Activated naive CD8-positive, alpha-beta T cell treated with anti-CD3 and anti-CD28 coated beads for 36 hours (primary cell): ENCODE results near the gene DAAM1. TPM values are rescaled to one million over a fixed set of nuclear protein-coding genes. Genes with fewer than 3 reads are reported as not detected.

ENCODE experiments used
- DNase-seq: peaks from one replicate; pipeline ENCODE4 v3.0.0; 2021
- H3K27ac Mint-ChIP-seq: one replicate; pipeline ENCODE4 v1.8.0; 2022; ENCODE audit warnings: mild to moderate bottlenecking, moderate library complexity, mixed read lengths
- H3K27me3 Mint-ChIP-seq: one replicate; pipeline ENCODE4 v1.8.0; 2022; ENCODE audit warnings: mild to moderate bottlenecking, mixed read lengths
- H3K36me3 Mint-ChIP-seq: one replicate; pipeline ENCODE4 v1.8.0; 2021; ENCODE audit warnings: mild to moderate bottlenecking, mixed read lengths
- H3K4me1 Mint-ChIP-seq: one replicate; pipeline ENCODE4 v1.8.0; 2021; ENCODE audit warnings: mixed read lengths
- H3K4me3 Mint-ChIP-seq: one replicate; pipeline ENCODE4 v1.8.0; 2022; ENCODE audit warnings: mild to moderate bottlenecking, moderate library complexity, mixed read lengths
- H3K9me3 Mint-ChIP-seq: one replicate; pipeline ENCODE4 v1.8.0; 2022; ENCODE audit warnings: mixed read lengths
- total RNA-seq, 2 experiments: library from RNA; stranded (reverse); gene quantifications; one replicate each; pipeline ENCODE4 v1.2.3, GENCODE V29; 2021

Gene DAAM1
- total RNA-seq, 2 experiments from 2014 or later = 9.2 to 10.5 TPM

DNA sequence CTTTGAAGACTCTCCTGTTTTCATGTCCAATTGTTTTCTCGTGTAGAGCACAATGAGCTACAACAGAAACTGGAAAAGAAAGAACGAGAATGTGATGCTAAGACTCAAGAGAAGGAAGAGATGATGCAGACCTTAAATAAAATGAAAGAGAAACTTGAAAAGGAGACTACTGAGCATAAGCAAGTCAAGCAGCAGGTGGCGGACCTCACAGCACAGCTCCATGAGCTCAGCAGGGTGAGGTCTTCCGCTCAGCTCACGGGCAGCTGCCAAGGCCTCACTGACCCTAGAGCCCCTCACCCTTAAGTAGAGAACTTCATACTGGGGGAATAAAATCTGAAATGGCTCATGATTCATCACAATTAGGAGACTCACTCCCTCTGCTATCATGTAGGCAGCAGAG is 142.0 kb downstream of the DAAM1 start:
- Mint-ChIP-seq H3K9me3 (no peaks in the 10 kb centered on the region), H3K27ac (no peak overlapping the region), H3K27me3 (no peaks in the 10 kb centered on the region), H3K4me3 (no peak overlapping the region), H3K36me3 (peaks cover 15% of the 10 kb centered on the region), H3K4me1 (peaks cover 2% of the 10 kb centered on the region)
- no peak for DNase-seq

DNA sequence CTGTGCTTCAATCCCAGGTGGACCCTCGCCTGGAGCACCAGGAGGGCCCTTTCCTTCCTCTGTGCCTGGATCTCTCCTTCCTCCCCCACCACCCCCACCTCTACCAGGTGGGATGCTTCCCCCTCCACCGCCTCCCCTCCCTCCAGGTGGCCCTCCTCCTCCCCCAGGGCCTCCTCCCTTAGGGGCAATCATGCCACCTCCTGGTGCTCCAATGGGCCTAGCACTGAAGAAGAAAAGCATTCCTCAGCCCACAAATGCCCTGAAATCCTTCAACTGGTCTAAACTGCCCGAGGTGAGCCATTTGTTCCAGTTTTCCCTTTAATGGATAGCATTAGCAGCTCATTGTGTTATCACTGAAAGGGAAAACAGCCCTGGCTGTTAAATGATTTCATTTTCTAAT is 142.8 kb downstream of the DAAM1 start:
- no peak for DNase-seq
- peaks cover 2% of the 10 kb centered on the region for H3K4me1 Mint-ChIP-seq
- no peaks in the 10 kb centered on the region for H3K9me3 Mint-ChIP-seq
- peaks cover 15% of the 10 kb centered on the region for H3K36me3 Mint-ChIP-seq
- no peaks in the 10 kb centered on the region for H3K27me3 Mint-ChIP-seq
- no peak overlapping the region for H3K4me3 Mint-ChIP-seq
- no peak overlapping the region for H3K27ac Mint-ChIP-seq

DNA sequence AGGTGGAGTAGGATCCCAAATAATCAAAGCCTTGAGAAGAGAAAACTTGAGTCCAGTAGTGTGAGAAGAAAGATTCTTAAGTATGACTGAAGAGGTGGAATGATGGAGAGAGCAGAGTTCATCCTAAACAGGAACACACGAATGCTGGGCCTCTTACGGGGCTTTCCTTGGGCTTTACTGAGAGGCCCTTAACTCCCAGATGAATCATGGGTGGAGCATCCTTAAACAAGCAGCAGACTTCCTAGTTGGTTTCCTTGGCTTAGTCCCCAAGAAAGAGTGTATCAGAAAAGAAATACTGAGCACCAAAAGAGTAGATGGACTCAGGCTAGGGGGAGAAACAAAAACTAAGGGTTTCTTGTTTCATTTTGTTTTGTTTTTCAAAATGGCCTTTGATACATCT is 144.3 kb downstream of the DAAM1 start:
- Mint-ChIP-seq H3K4me3 (no peak overlapping the region), H3K4me1 (peaks cover 2% of the 10 kb centered on the region), H3K9me3 (no peaks in the 10 kb centered on the region), H3K27me3 (no peaks in the 10 kb centered on the region), H3K27ac (no peak overlapping the region), H3K36me3 (peaks cover 12% of the 10 kb centered on the region)
- DNase-seq = no peak

- Mint-ChIP-seq H3K9me3 (no peaks in the 10 kb centered on the region), H3K27ac (no peak overlapping the region), H3K4me1 (peaks cover 2% of the 10 kb centered on the region)
Measured at GRCh38 chr14:59333235-59333634, 144.8 kb downstream of the DAAM1 start.

DNA sequence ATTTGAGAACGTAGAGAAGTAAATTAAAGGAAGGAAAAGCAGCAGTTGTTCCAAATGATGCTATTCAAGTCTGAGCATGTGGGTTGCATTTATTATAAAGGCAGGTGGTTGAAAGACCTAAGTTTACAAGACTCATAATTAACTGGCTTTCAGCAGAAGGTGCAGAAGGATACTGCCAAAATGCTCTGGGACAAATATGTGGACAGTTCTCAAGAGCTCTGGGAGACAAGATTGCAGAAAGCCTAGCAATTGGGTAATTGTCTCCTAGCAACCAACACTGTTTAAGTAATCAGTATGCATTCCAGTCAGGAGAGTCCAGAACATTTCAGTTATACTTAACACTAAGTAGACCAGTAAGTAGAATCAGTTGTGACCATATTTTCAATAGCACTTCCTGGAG is 145.2 kb downstream of the DAAM1 start:
- Mint-ChIP-seq H3K4me1 (peaks cover 2% of the 10 kb centered on the region), H3K27me3 (no peaks in the 10 kb centered on the region), H3K9me3 (no peaks in the 10 kb centered on the region), H3K36me3 (peaks cover 12% of the 10 kb centered on the region), H3K27ac (no peak overlapping the region), H3K4me3 (no peak overlapping the region)
- no peak for DNase-seq

More at GRCh38 chr14:59333235-59333634, 144.8 kb downstream of the DAAM1 start:
- DNase-seq = no peak
- Mint-ChIP-seq H3K27me3 (no peaks in the 10 kb centered on the region), H3K36me3 (peaks cover 12% of the 10 kb centered on the region), H3K4me3 (no peak overlapping the region)

GRCh38 chr14:59334253-59334652 is 145.8 kb downstream of the DAAM1 start:
- no peaks in the 10 kb centered on the region for H3K9me3 Mint-ChIP-seq
- H3K27me3 Mint-ChIP-seq = no peaks in the 10 kb centered on the region
- no peak overlapping the region for H3K27ac Mint-ChIP-seq
- DNase-seq = no peak
- peaks cover 12% of the 10 kb centered on the region for H3K36me3 Mint-ChIP-seq
- H3K4me1 Mint-ChIP-seq = peaks cover 2% of the 10 kb centered on the region
- H3K4me3 Mint-ChIP-seq = no peak overlapping the region

DNA sequence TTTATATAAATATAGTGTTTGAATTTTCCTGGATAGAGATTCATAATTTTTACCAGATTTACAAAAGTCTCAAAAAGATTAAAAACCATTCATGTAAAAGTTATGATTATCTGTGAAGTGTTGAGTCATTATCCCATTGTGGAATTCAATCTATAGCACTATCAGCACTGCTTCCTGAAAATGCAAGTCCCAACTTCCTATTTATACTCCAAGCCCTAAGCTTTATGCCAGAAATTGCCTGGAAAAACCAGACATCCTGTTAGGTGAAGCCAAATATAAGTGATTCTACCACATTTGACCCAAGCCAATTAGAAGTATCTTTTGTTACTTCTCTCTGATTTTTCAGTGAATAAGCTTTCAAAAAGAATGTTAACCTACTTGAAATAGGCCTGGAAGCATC is 147.6 kb downstream of the DAAM1 start:
- DNase-seq = no peak
- Mint-ChIP-seq H3K4me3 (no peak overlapping the region), H3K36me3 (peaks cover 9% of the 10 kb centered on the region), H3K27ac (no peak overlapping the region), H3K9me3 (no peaks in the 10 kb centered on the region), H3K4me1 (no peaks in the 10 kb centered on the region), H3K27me3 (no peaks in the 10 kb centered on the region)

GRCh38 chr14:59336706-59337105 is 148.2 kb downstream of the DAAM1 start:
- DNase-seq = no peak
- Mint-ChIP-seq H3K4me3 (no peak overlapping the region), H3K9me3 (no peaks in the 10 kb centered on the region), H3K27ac (no peak overlapping the region), H3K36me3 (peaks cover 9% of the 10 kb centered on the region), H3K4me1 (no peaks in the 10 kb centered on the region), H3K27me3 (no peaks in the 10 kb centered on the region)

DNA sequence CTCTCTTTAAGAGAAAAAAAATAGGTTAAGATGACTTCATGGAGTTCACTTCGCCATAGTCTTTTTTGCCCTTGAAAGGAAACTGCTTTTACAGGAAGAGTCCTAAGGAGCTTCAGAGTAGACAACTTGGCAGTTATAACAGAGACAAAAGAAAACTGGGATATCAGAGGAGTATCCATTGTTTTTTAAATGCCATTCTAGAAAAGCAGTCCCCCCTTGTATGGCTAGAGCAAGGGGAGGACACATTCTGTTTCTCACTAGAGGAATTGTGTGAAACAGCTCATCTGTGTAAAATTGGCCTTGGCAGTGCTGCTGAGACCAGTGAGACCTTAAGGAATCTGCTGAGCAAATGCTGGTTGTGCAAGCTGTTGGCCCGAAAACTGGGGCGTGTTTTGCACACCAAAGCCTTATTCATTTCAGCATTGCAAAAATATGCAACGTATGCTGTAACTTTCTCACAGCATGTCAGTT is 148.7 kb downstream of the DAAM1 start:
- Mint-ChIP-seq H3K27me3 (no peaks in the 10 kb centered on the region), H3K9me3 (no peaks in the 10 kb centered on the region), H3K4me3 (no peak overlapping the region), H3K27ac (no peak overlapping the region), H3K4me1 (no peaks in the 10 kb centered on the region), H3K36me3 (peaks cover 4% of the 10 kb centered on the region)
- no peak for DNase-seq

- no peak for DNase-seq
- Mint-ChIP-seq H3K27ac (no peak overlapping the region), H3K27me3 (no peaks in the 10 kb centered on the region), H3K4me3 (no peak overlapping the region), H3K9me3 (no peaks in the 10 kb centered on the region), H3K4me1 (no peaks in the 10 kb centered on the region), H3K36me3 (no peaks in the 10 kb centered on the region)
Measured at GRCh38 chr14:59338761-59339160, 150.3 kb downstream of the DAAM1 start.

DNA sequence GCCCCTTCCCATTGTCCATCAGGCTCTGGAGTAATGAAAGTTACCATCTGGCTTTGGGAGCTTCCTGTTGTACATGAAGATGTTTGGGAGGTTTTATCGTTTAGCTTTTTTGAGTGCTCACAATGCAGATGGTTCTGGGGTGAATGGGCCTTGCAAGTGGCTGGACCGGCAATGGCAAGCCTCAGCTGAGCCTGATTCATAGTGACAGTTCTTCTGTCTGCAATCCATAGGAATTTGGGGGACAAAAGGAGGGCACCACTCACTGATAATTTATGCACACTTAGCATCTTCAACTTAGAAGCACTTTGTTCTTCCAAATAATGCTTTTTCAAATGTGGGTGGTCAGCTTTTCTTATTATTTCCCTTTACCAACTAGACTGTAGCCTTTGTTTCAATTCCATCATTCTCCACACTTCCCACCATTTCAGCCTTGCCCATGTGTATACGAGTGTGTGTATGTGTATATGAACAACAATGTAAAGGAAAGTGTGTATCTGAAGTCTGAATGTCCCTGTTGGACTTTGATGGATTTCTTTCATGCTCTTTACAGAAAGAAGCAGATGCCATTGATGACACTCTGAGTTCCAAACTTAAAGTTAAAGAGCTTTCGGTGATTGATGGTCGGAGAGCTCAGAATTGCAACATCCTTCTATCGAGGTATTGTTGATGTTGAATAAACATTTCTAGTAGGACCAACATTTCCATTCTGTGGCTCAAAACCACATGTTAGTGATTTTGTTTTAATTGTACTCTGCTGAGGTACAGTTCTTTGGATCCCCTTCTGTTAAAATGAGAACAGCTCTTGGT is 151.3 kb downstream of the DAAM1 start:
- no peaks in the 10 kb centered on the region for H3K4me1 Mint-ChIP-seq
- H3K36me3 Mint-ChIP-seq = no peaks in the 10 kb centered on the region
- H3K27ac Mint-ChIP-seq = no peak overlapping the region
- H3K4me3 Mint-ChIP-seq = no peak overlapping the region
- H3K9me3 Mint-ChIP-seq = no peaks in the 10 kb centered on the region
- no peak for DNase-seq
- no peaks in the 10 kb centered on the region for H3K27me3 Mint-ChIP-seq

- Mint-ChIP-seq H3K9me3 (no peaks in the 10 kb centered on the region), H3K36me3 (no peaks in the 10 kb centered on the region)
Measured at GRCh38 chr14:59341858-59342477, 153.5 kb downstream of the DAAM1 start.

GRCh38 chr14:59342516-59343484 is 154.3 kb downstream of the DAAM1 start:
- no peaks in the 10 kb centered on the region for H3K27me3 Mint-ChIP-seq
- no peaks in the 10 kb centered on the region for H3K4me1 Mint-ChIP-seq
- H3K27ac Mint-ChIP-seq = no peak overlapping the region
- no peak overlapping the region for H3K4me3 Mint-ChIP-seq
- H3K36me3 Mint-ChIP-seq = no peaks in the 10 kb centered on the region
- H3K9me3 Mint-ChIP-seq = no peaks in the 10 kb centered on the region
- no peak for DNase-seq

More at GRCh38 chr14:59341858-59342477, 153.5 kb downstream of the DAAM1 start:
- no peaks in the 10 kb centered on the region for H3K27me3 Mint-ChIP-seq
- H3K27ac Mint-ChIP-seq = no peak overlapping the region
- H3K4me1 Mint-ChIP-seq = no peaks in the 10 kb centered on the region
- no peak for DNase-seq
- H3K4me3 Mint-ChIP-seq = no peak overlapping the region

DNA sequence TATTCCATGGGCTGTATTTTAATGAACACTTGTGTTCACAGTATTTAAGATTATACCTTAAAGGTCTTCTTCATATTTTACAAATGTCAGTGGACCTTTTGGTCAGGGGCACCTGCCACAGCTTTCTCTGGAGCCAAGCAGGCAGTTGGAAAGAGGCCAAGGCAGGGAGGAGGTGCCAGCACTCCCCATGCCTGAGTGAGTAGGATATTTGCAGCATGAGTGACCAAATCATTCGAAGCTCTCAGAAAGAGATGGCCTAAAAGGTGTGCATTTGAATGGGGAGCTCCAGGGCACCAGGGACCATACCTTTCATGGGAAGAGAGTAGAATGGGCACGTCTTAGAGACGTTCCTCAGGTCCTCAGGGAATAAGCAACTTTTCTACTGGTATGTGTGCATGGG is 155.1 kb downstream of the DAAM1 start:
- Mint-ChIP-seq H3K36me3 (no peaks in the 10 kb centered on the region), H3K27ac (no peak overlapping the region)

GRCh38 chr14:59344016-59344415 is 155.5 kb downstream of the DAAM1 start:
- no peaks in the 10 kb centered on the region for H3K27me3 Mint-ChIP-seq
- no peaks in the 10 kb centered on the region for H3K9me3 Mint-ChIP-seq
- H3K36me3 Mint-ChIP-seq = no peaks in the 10 kb centered on the region
- no peak overlapping the region for H3K4me3 Mint-ChIP-seq
- H3K27ac Mint-ChIP-seq = no peak overlapping the region
- no peaks in the 10 kb centered on the region for H3K4me1 Mint-ChIP-seq
- no peak for DNase-seq

More for the DNA sequence above, 155.1 kb downstream of the DAAM1 start:
- Mint-ChIP-seq H3K4me3 (no peak overlapping the region), H3K9me3 (no peaks in the 10 kb centered on the region), H3K4me1 (no peaks in the 10 kb centered on the region), H3K27me3 (no peaks in the 10 kb centered on the region)
- DNase-seq = no peak
